ENCODE measurements around the gene SNX32. TPM values are rescaled to one million over a fixed set of nuclear protein-coding genes. Genes with fewer than 3 reads are reported as not detected.

SNX32 gene
- total and polyA plus RNA-seq, 9 of the 15 experiments (the other 6 are each of a cell fraction or from before 2014, with no cell fraction given), result 0.03 TPM; not detected in 7

DNA sequence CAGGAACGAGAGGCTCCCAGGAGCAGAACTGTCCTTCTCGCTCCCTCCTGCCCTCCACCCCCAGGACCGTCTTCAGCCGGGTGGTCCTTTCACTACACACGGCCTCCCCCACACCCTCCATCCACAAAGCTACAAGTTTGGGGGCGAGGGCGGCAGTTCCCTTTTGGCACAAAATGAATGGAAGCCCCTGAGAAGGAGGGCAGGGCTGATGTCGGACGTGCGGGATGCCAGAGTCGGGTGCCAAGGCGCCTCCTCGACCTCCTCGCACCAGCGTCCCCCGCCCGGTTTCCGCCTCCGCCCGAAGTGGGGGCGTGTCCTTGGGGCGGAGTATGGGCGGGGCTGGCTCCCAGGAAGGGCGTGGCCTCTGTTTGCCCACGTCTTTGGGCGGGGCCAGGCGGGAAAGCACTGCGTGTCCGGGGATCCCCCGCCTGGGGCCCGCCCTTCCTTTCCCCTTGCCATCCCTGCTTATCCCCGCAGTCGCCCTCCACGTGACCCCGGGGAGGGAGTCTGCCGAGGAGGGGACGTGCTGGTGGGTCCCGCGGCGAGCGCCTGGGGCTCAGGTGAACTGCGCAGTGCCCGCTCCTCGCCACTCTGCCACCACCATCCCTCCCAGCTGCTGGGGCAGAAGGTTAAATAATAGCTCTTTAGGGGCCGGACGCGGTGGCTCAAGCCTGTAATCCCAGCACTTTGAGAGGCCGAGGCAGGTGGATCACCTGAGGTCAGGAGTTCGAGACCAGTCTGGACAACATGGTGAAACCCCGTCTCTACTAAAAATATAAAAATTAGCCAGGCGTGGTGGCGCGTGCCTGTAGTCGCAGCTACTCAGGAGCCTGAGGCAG, 39.8 kb downstream of the SNX32 start (continued):
- TF ChIP-seq, protein P1, sequence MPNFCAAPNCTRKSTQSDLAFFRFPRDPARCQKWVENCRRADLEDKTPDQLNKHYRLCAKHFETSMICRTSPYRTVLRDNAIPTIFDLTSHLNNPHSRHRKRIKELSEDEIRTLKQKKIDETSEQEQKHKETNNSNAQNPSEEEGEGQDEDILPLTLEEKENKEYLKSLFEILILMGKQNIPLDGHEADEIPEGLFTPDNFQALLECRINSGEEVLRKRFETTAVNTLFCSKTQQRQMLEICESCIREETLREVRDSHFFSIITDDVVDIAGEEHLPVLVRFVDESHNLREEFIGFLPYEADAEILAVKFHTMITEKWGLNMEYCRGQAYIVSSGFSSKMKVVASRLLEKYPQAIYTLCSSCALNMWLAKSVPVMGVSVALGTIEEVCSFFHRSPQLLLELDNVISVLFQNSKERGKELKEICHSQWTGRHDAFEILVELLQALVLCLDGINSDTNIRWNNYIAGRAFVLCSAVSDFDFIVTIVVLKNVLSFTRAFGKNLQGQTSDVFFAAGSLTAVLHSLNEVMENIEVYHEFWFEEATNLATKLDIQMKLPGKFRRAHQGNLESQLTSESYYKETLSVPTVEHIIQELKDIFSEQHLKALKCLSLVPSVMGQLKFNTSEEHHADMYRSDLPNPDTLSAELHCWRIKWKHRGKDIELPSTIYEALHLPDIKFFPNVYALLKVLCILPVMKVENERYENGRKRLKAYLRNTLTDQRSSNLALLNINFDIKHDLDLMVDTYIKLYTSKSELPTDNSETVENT (CRISPR knock-in tag; IDR thresholded peaks at IDR 0.05), result peak; percentile 52; the same call in 1 of the 2 replicates
- TF ChIP-seq HDAC1 (IDR thresholded peaks at IDR 0.05), result peak in 1 of 2 experiments; percentile 61; a peak in 2 of 4 replicates
- peak; percentile 29; the same call in 1 of the 2 replicates for TF ChIP-seq GATAD2A (IDR thresholded peaks at IDR 0.05)
- TF ChIP-seq, protein P2, sequence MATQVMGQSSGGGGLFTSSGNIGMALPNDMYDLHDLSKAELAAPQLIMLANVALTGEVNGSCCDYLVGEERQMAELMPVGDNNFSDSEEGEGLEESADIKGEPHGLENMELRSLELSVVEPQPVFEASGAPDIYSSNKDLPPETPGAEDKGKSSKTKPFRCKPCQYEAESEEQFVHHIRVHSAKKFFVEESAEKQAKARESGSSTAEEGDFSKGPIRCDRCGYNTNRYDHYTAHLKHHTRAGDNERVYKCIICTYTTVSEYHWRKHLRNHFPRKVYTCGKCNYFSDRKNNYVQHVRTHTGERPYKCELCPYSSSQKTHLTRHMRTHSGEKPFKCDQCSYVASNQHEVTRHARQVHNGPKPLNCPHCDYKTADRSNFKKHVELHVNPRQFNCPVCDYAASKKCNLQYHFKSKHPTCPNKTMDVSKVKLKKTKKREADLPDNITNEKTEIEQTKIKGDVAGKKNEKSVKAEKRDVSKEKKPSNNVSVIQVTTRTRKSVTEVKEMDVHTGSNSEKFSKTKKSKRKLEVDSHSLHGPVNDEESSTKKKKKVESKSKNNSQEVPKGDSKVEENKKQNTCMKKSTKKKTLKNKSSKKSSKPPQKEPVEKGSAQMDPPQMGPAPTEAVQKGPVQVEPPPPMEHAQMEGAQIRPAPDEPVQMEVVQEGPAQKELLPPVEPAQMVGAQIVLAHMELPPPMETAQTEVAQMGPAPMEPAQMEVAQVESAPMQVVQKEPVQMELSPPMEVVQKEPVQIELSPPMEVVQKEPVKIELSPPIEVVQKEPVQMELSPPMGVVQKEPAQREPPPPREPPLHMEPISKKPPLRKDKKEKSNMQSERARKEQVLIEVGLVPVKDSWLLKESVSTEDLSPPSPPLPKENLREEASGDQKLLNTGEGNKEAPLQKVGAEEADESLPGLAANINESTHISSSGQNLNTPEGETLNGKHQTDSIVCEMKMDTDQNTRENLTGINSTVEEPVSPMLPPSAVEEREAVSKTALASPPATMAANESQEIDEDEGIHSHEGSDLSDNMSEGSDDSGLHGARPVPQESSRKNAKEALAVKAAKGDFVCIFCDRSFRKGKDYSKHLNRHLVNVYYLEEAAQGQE (IDR thresholded peaks at IDR 0.05; ENCODE audit: borderline replicate concordance), result peak; percentile 64
- TF ChIP-seq, protein P2 (CRISPR knock-in tag; IDR thresholded peaks at IDR 0.05; ENCODE audit: low read depth), result no peak
- TF ChIP-seq, protein P3, sequence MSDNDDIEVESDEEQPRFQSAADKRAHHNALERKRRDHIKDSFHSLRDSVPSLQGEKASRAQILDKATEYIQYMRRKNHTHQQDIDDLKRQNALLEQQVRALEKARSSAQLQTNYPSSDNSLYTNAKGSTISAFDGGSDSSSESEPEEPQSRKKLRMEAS (CRISPR knock-in tag; IDR thresholded peaks at IDR 0.05), result peak; percentile 80
- TF ChIP-seq, protein P4, sequence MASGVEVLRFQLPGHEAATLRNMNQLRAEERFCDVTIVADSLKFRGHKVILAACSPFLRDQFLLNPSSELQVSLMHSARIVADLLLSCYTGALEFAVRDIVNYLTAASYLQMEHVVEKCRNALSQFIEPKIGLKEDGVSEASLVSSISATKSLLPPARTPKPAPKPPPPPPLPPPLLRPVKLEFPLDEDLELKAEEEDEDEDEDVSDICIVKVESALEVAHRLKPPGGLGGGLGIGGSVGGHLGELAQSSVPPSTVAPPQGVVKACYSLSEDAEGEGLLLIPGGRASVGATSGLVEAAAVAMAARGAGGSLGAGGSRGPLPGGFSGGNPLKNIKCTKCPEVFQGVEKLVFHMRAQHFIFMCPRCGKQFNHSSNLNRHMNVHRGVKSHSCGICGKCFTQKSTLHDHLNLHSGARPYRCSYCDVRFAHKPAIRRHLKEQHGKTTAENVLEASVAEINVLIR (CRISPR knock-in tag; IDR thresholded peaks at IDR 0.05), result 0 out of 2 replicates have a peak, but pooled peaks have one; percentile 23
- TF ChIP-seq ZNF224 (CRISPR knock-in tag; IDR thresholded peaks at IDR 0.05), result no peak
- TF ChIP-seq ZNF184 (CRISPR knock-in tag; IDR thresholded peaks at IDR 0.05), result no peak
- TF ChIP-seq MTA2 (IDR thresholded peaks at IDR 0.05; ENCODE audit: low read depth), result no peak
- TF ChIP-seq KLF1 (tag; IDR thresholded peaks at IDR 0.05), result peak; percentile 84; the same call in 1 of the 2 replicates
- TF ChIP-seq ARID2 (IDR thresholded peaks at IDR 0.05), result 0 out of 2 replicates have a peak, but pooled peaks have one; percentile 46
- TF ChIP-seq ZNF408 (CRISPR knock-in tag; IDR thresholded peaks at IDR 0.05; ENCODE audit: low read depth), result no peak
- TF ChIP-seq SOX6 (IDR thresholded peaks at IDR 0.05), result no peak
